ENCODE measurements around the gene LRRC3B. TPM values are rescaled to one million over a fixed set of nuclear protein-coding genes. Genes with fewer than 3 reads are reported as not detected.

Gene LRRC3B
- total RNA-seq, 1 donor from 2014 or later, result 8.2 TPM

DNA sequence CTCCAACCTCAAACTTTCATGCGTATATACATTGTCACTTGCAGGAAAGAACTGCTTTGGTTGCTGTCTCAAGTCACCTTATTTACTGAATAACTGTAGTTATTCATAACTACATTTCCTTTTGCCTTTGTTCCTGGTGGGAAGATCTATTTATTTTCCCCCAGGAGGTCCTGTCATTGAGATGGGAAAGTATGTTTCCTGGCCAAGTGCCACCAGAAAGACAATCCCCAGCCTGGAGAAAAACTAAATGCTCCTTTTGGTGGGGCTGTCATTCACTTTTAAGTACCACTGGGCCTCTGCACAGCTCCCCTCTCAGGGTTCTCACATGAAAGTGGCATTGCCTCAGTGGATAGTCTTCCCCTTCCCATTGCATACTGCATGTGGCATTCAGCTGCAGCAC is 59.8 kb downstream of the LRRC3B start:
- no peak overlapping the region for H3K4me3 Mint-ChIP-seq
- Histone ChIP-seq H3K4me3 (no peak overlapping the region), H3K9me3 (ENCODE audit: low read depth) (no peaks in the 10 kb centered on the region), H3K79me2 (ENCODE audit: low read depth) (no peaks in the 10 kb centered on the region), H3K27ac (no peak overlapping the region), H3K9ac (no peak overlapping the region), H3K4me2 (no peak overlapping the region), H3K4me1 (no peaks in the 10 kb centered on the region), H3F3A (ENCODE audit: low read depth) (no peaks in the 10 kb centered on the region), H2AFZ (replicated peaks) (no peak overlapping the region), H3K27me3 (no peaks in the 10 kb centered on the region), H3K36me3 (no peaks in the 10 kb centered on the region), H4K20me1 (ENCODE audit: low read depth) (no peaks in the 10 kb centered on the region)
- H3K9me3 Mint-ChIP-seq, result no peaks in the 10 kb centered on the region
- peaks cover 2% of the 10 kb centered on the region for H3K4me1 Mint-ChIP-seq
- TF ChIP-seq, protein P1, sequence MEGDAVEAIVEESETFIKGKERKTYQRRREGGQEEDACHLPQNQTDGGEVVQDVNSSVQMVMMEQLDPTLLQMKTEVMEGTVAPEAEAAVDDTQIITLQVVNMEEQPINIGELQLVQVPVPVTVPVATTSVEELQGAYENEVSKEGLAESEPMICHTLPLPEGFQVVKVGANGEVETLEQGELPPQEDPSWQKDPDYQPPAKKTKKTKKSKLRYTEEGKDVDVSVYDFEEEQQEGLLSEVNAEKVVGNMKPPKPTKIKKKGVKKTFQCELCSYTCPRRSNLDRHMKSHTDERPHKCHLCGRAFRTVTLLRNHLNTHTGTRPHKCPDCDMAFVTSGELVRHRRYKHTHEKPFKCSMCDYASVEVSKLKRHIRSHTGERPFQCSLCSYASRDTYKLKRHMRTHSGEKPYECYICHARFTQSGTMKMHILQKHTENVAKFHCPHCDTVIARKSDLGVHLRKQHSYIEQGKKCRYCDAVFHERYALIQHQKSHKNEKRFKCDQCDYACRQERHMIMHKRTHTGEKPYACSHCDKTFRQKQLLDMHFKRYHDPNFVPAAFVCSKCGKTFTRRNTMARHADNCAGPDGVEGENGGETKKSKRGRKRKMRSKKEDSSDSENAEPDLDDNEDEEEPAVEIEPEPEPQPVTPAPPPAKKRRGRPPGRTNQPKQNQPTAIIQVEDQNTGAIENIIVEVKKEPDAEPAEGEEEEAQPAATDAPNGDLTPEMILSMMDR (IDR thresholded peaks at IDR 0.05), result no peak
- TF ChIP-seq EZH2phosphoT487 (IDR thresholded peaks at IDR 0.05), result no peak
- TF ChIP-seq EZH2 (IDR thresholded peaks at IDR 0.05), result no peak
- H3K27ac Mint-ChIP-seq, result no peak overlapping the region
- DNase-seq (ENCODE audit: low spot score), result no peak
- H3K36me3 Mint-ChIP-seq, result no peaks in the 10 kb centered on the region
- H3K27me3 Mint-ChIP-seq (ENCODE audit: insufficient read depth, low read depth), result no peaks in the 10 kb centered on the region

DNA sequence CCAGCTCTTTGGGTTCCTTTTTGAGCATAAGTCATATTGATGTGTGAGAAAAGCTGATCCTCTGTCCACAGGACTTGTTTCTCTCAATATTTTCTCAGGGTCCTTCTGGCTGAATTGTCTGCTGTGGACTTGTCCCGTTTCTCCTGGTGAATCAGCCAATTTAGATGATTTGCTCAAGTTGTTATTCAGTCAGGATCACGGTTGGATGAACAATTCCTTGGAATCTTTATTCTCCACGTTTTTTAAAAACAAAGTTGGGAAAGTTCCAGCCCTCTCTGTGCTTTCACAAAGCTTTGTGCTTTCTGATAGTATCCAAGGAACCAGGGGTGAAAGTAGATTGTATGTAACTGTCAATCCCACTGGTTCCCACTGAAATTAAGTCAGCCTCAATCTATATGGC is 61.3 kb downstream of the LRRC3B start:
- no peak for DNase-seq (ENCODE audit: low spot score)
- H3K4me3 Mint-ChIP-seq, result no peak overlapping the region
- Histone ChIP-seq H3K9ac (no peak overlapping the region), H3K79me2 (ENCODE audit: low read depth) (no peaks in the 10 kb centered on the region), H3K9me3 (ENCODE audit: low read depth) (no peaks in the 10 kb centered on the region), H4K20me1 (ENCODE audit: low read depth) (no peaks in the 10 kb centered on the region), H3K27ac (no peak overlapping the region), H3F3A (ENCODE audit: low read depth) (no peaks in the 10 kb centered on the region), H3K4me1 (no peaks in the 10 kb centered on the region), H2AFZ (replicated peaks) (no peak overlapping the region), H3K4me2 (no peak overlapping the region), H3K36me3 (no peaks in the 10 kb centered on the region), H3K27me3 (no peaks in the 10 kb centered on the region), H3K4me3 (no peak overlapping the region)
- H3K27me3 Mint-ChIP-seq (ENCODE audit: insufficient read depth, low read depth), result no peaks in the 10 kb centered on the region
- H3K36me3 Mint-ChIP-seq, result peaks cover 2% of the 10 kb centered on the region
- H3K27ac Mint-ChIP-seq, result no peak overlapping the region
- peaks cover 6% of the 10 kb centered on the region for H3K4me1 Mint-ChIP-seq
- peaks cover 4% of the 10 kb centered on the region for H3K9me3 Mint-ChIP-seq
- TF ChIP-seq EZH2phosphoT487 (IDR thresholded peaks at IDR 0.05) (no peak), EZH2 (IDR thresholded peaks at IDR 0.05) (no peak)
- TF ChIP-seq, protein P1 (IDR thresholded peaks at IDR 0.05), result no peak

DNA sequence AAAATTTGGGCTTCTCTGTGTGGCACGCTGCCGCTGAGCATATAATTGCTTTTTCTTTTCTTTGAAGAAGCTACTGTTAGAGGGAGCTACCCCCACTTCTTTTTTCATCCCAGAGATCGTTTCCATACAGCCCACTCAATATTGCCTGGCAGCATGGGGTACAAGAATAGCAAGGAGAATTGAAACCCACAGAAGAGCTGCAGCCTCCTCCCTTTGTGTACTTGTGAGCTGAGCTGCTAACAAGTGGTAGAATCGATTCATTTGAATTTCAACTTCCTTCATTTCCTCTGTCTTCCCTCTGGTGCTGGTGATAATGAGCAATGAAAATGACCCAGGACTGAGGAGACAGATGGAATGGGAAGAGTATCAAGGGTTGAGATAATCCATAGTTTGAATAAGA is 64.9 kb downstream of the LRRC3B start:
- Histone ChIP-seq H3K27ac (no peak overlapping the region), H3K27me3 (no peaks in the 10 kb centered on the region), H3K4me2 (no peak overlapping the region), H3K4me1 (no peaks in the 10 kb centered on the region), H2AFZ (replicated peaks) (no peak overlapping the region), H4K20me1 (ENCODE audit: low read depth) (no peaks in the 10 kb centered on the region), H3F3A (ENCODE audit: low read depth) (no peaks in the 10 kb centered on the region), H3K4me3 (no peak overlapping the region), H3K9me3 (ENCODE audit: low read depth) (no peaks in the 10 kb centered on the region), H3K9ac (no peak overlapping the region), H3K36me3 (no peaks in the 10 kb centered on the region), H3K79me2 (ENCODE audit: low read depth) (no peaks in the 10 kb centered on the region)
- peaks cover 6% of the 10 kb centered on the region for H3K4me1 Mint-ChIP-seq
- H3K9me3 Mint-ChIP-seq, result peaks cover 4% of the 10 kb centered on the region
- H3K4me3 Mint-ChIP-seq, result no peak overlapping the region
- H3K36me3 Mint-ChIP-seq, result peaks cover 2% of the 10 kb centered on the region
- H3K27me3 Mint-ChIP-seq (ENCODE audit: insufficient read depth, low read depth), result no peaks in the 10 kb centered on the region
- H3K27ac Mint-ChIP-seq, result no peak overlapping the region
- TF ChIP-seq EZH2phosphoT487 (IDR thresholded peaks at IDR 0.05) (no peak), EZH2 (IDR thresholded peaks at IDR 0.05) (no peak)
- TF ChIP-seq, protein P1 (IDR thresholded peaks at IDR 0.05), result no peak
- no peak for DNase-seq (ENCODE audit: low spot score)
